ENCODE data around the gene FBXO34.

The FBXO34 gene

GRCh38 chr14:55272922-55273321 is 1.7 kb downstream of the FBXO34 start:
- DNase-seq (ENCODE audit: low read depth): no peak

- DNase-seq (ENCODE audit: low read depth): no peak
These were observed 2.9 kb downstream of the FBXO34 start for GRCh38 chr14:55274146-55274545.

- DNase-seq (ENCODE audit: low read depth): no peak
These were observed 3.5 kb downstream of the FBXO34 start for GRCh38 chr14:55274751-55275150.

- no peak for DNase-seq (ENCODE audit: low read depth)
These were observed 5.5 kb downstream of the FBXO34 start for GRCh38 chr14:55276736-55277135.

- no peak for DNase-seq (ENCODE audit: low read depth)
These were observed 6.9 kb downstream of the FBXO34 start for GRCh38 chr14:55277972-55278740.

GRCh38 chr14:55279384-55279783 is 8.2 kb downstream of the FBXO34 start:
- DNase-seq (ENCODE audit: low read depth): no peak

GRCh38 chr14:55281316-55281839 is 10.2 kb downstream of the FBXO34 start:
- no peak for DNase-seq (ENCODE audit: low read depth)

GRCh38 chr14:55285048-55285652 is 13.9 kb downstream of the FBXO34 start:
- DNase-seq (ENCODE audit: low read depth): no peak

GRCh38 chr14:55288439-55288838 is 17.2 kb downstream of the FBXO34 start:
- no peak for DNase-seq (ENCODE audit: low read depth)

- DNase-seq (ENCODE audit: low read depth): no peak
These were observed 20.4 kb downstream of the FBXO34 start for GRCh38 chr14:55291480-55292081.

GRCh38 chr14:55294603-55295002 is 23.4 kb downstream of the FBXO34 start:
- DNase-seq (ENCODE audit: low read depth): no peak

- DNase-seq (ENCODE audit: low read depth): no peak
These were observed 26.6 kb downstream of the FBXO34 start for GRCh38 chr14:55297611-55298499.

GRCh38 chr14:55298500-55298822 is 27.2 kb downstream of the FBXO34 start:
- no peak for DNase-seq (ENCODE audit: low read depth)

- no peak for DNase-seq (ENCODE audit: low read depth)
These were observed 30.4 kb downstream of the FBXO34 start for GRCh38 chr14:55301437-55302121.

GRCh38 chr14:55302367-55303124 is 31.3 kb downstream of the FBXO34 start:
- DNase-seq (ENCODE audit: low read depth): no peak

- DNase-seq (ENCODE audit: low read depth): no peak
These were observed 31.9 kb downstream of the FBXO34 start for GRCh38 chr14:55303125-55303499.

- DNase-seq (ENCODE audit: low read depth): no peak
These were observed 32.5 kb downstream of the FBXO34 start for GRCh38 chr14:55303691-55304145.

GRCh38 chr14:55306938-55307589 is 35.8 kb downstream of the FBXO34 start:
- no peak for DNase-seq (ENCODE audit: low read depth)

GRCh38 chr14:55309154-55309553 is 37.9 kb downstream of the FBXO34 start:
- DNase-seq (ENCODE audit: low read depth): no peak

GRCh38 chr14:55309761-55310365 is 38.6 kb downstream of the FBXO34 start:
- no peak for DNase-seq (ENCODE audit: low read depth)
